GM23338 (cell line): ENCODE data around the gene SRRD. TPM values are rescaled to one million over a fixed set of nuclear protein-coding genes. Genes with fewer than 3 reads are reported as not detected.
A peak's percentile ranks its signal among the peaks of the same experiment; 100 is the strongest.

Source experiments
- ATAC-seq: fragments of 200-7000 bp; cut with Tn5 transposase; 3 replicates; pipeline ENCODE4 v1.9.1; 2020
- DNase-seq: peaks from one replicate; pipeline ENCODE4 v3.0.0-alpha.2; 2015; ENCODE audit warnings: low spot score
- H2AFZ ChIP-seq: fragments of 200-600 bp; sonication (generic); 2 replicates; pipeline ENCODE4 v1.8.0; 2016; ENCODE audit warnings: antibody characterized with exemption, mild to moderate bottlenecking, moderate library complexity
- H3F3A ChIP-seq: fragments of 200-600 bp; sonication (generic); replicated peaks from 2 replicates; pipeline ENCODE4 v1.8.0; 2017; ENCODE audit warnings: antibody characterized with exemption, mixed run types, low read depth
- H3K27ac ChIP-seq: fragments of 200-600 bp; sonication (generic); 2 replicates; pipeline ENCODE4 v1.6.1; 2016; ENCODE audit warnings: low read depth
- H3K27me3 ChIP-seq: fragments of 200-600 bp; sonication (generic); 2 replicates; pipeline ENCODE4 v1.8.0; 2016; ENCODE audit warnings: mild to moderate bottlenecking, mixed run types, moderate library complexity; ENCODE audit not compliant: insufficient read depth
- H3K36me3 ChIP-seq: fragments of 200-600 bp; sonication (generic); 2 replicates; pipeline ENCODE4 v1.8.0; 2016; ENCODE audit warnings: mild to moderate bottlenecking; ENCODE audit not compliant: insufficient read depth
- H3K4me1 ChIP-seq: fragments of 200-600 bp; sonication (generic); 2 replicates; pipeline ENCODE4 v1.8.0; 2016; ENCODE audit warnings: mild to moderate bottlenecking, moderate library complexity; ENCODE audit not compliant: insufficient read depth
- H3K4me2 ChIP-seq: fragments of 200-600 bp; sonication (generic); 2 replicates; pipeline ENCODE4 v1.7.1; 2017; ENCODE audit warnings: mixed run types
- H3K4me3 ChIP-seq: fragments of 200-600 bp; sonication (generic); 2 replicates; pipeline ENCODE4 v1.6.1; 2016; ENCODE audit warnings: mixed run types
- H3K79me2 ChIP-seq: fragments of 200-600 bp; sonication (generic); replicated peaks from 2 replicates; pipeline ENCODE4 v1.8.0; 2017; ENCODE audit warnings: mild to moderate bottlenecking; ENCODE audit not compliant: insufficient read depth
- H3K9me2 ChIP-seq: fragments of 200-600 bp; sonication (generic); 2 replicates; pipeline ENCODE4 v1.8.0; 2017; ENCODE audit not compliant: insufficient read depth
- H4K20me1 ChIP-seq: fragments of 200-600 bp; sonication (generic); replicated peaks from 2 replicates; pipeline ENCODE4 v1.8.0; 2017; ENCODE audit warnings: mild to moderate bottlenecking; ENCODE audit not compliant: insufficient read depth
- H3K27ac Mint-ChIP-seq: 2 replicates; pipeline ENCODE4 v1.8.0; 2020; ENCODE audit warnings: inconsistent platforms, mild to moderate bottlenecking, moderate library complexity, mixed read lengths
- H3K27me3 Mint-ChIP-seq: 3 replicates; pipeline ENCODE4 v1.8.0; 2022; ENCODE audit warnings: low read depth, mild to moderate bottlenecking, moderate library complexity, mixed read lengths, inconsistent platforms; ENCODE audit not compliant: insufficient read depth, poor library complexity
- H3K36me3 Mint-ChIP-seq: 3 replicates; pipeline ENCODE4 v1.8.0; 2021; ENCODE audit warnings: low read depth, mild to moderate bottlenecking, inconsistent platforms, moderate library complexity, mixed read lengths
- H3K4me1 Mint-ChIP-seq: 3 replicates; pipeline ENCODE4 v1.8.0; 2020; ENCODE audit warnings: mild to moderate bottlenecking, inconsistent platforms, mixed read lengths
- H3K4me3 Mint-ChIP-seq: 3 replicates; pipeline ENCODE4 v1.8.0; 2021; ENCODE audit warnings: moderate library complexity, mild to moderate bottlenecking, inconsistent platforms, mixed read lengths
- H3K9me3 Mint-ChIP-seq: 3 replicates; pipeline ENCODE4 v1.8.0; 2020; ENCODE audit warnings: moderate library complexity, mild to moderate bottlenecking, inconsistent platforms, mixed read lengths
- CTCF ChIP-seq, 2 experiments: fragments of 200-600 bp in 1 of 2; sonication (generic) in 1 of 2; conservative IDR thresholded peaks; 2 replicates each; pipeline versions ENCODE4 v1.5.1 to v1.6.1; 2016 to 2017; ENCODE audit warnings: antibody characterized with exemption in 2 of 2, low read depth in 2 of 2, mild to moderate bottlenecking in 2 of 2, moderate library complexity in 1 of 2
- ETS1 ChIP-seq: IDR thresholded peaks from 2 replicates; pipeline ENCODE4 v1.6.1; 2016; ENCODE audit warnings: antibody characterized with exemption
- EZH2 ChIP-seq: fragments of 200-600 bp; sonication (generic); IDR thresholded peaks from one replicate; pipeline ENCODE4 v1.8.0; 2017; ENCODE audit warnings: antibody characterized with exemption, mild to moderate bottlenecking, low read depth; ENCODE audit not compliant: unreplicated experiment
- JUNB ChIP-seq: IDR thresholded peaks from one replicate; pipeline ENCODE4 v1.6.1; 2016; ENCODE audit warnings: antibody characterized with exemption; ENCODE audit not compliant: unreplicated experiment
- NANOG ChIP-seq: IDR thresholded peaks from 2 replicates; pipeline ENCODE4 v1.6.1; 2016; ENCODE audit warnings: antibody characterized with exemption, borderline replicate concordance
- POLR2AphosphoS5 ChIP-seq: IDR thresholded peaks from 2 replicates; pipeline ENCODE4 v1.6.1; 2016; ENCODE audit warnings: antibody characterized with exemption, low read depth
- REST ChIP-seq: IDR thresholded peaks from one replicate; pipeline ENCODE4 v1.6.1; 2018; ENCODE audit warnings: antibody characterized with exemption; ENCODE audit not compliant: unreplicated experiment
- ZNF114 ChIP-seq: fragments of 250-450 bp; sonication (Bioruptor Pico); IDR thresholded peaks from 2 replicates; pipeline ENCODE4 v1.5.0; 2020; ENCODE audit warnings: mild to moderate bottlenecking, moderate library complexity
- ZNF331 ChIP-seq: fragments of 250-450 bp; sonication (Bioruptor Pico); IDR thresholded peaks from 2 replicates; pipeline ENCODE4 v1.5.0; 2020; ENCODE audit warnings: low read depth, mild to moderate bottlenecking, moderate library complexity
- ZNF462 ChIP-seq: fragments of 250-450 bp; sonication (Bioruptor Pico); IDR thresholded peaks from 2 replicates; pipeline ENCODE4 v1.5.0; 2020; ENCODE audit warnings: mild to moderate bottlenecking, moderate library complexity
- long read RNA-seq: library from polyadenylated mRNA; unstranded; transcript quantifications from one replicate; pipeline ENCODE4 v2.0.0, GENCODE V29; 2020; ENCODE audit not compliant: unreplicated experiment
- polyA plus RNA-seq: library from polyadenylated mRNA; unstranded; fragments of >200 nt; fragmentation: Nextera tagmentation; extraction: Ambion mirVana; gene quantifications from 2 replicates; pipeline ENCODE4 v1.2.1, GENCODE V29; 2016
- total RNA-seq: library from RNA; depleted of rRNA; stranded (reverse); fragments of >200 nt; shearing (Covaris generic); gene quantifications from 2 replicates; pipeline ENCODE4 v1.2.3, GENCODE V29; 2014; rRNA removed

SRRD gene, protein sequence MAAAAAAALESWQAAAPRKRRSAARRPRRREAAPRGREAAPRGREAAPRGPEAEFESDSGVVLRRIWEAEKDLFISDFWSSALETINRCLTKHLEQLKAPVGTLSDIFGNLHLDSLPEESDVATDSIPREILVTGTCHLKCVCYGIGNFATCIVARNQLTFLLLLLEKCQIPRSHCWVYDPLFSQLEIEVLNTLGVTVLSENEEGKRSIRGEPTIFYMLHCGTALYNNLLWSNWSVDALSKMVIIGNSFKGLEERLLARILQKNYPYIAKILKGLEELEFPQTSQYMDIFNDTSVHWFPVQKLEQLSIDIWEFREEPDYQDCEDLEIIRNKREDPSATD
- total RNA-seq (17.8 and 34.4 TPM in 2 replicates), polyA plus RNA-seq (17.8 and 23.2 TPM in 2 replicates)
- long read RNA-seq, full-length matches to known transcripts, result 8 of 9 reads
- long read RNA-seq, partial matches to known transcripts, result 0 of 9 reads
- long read RNA-seq, other reads (novel, unspliced or antisense), result 1 of 9 reads

DNA sequence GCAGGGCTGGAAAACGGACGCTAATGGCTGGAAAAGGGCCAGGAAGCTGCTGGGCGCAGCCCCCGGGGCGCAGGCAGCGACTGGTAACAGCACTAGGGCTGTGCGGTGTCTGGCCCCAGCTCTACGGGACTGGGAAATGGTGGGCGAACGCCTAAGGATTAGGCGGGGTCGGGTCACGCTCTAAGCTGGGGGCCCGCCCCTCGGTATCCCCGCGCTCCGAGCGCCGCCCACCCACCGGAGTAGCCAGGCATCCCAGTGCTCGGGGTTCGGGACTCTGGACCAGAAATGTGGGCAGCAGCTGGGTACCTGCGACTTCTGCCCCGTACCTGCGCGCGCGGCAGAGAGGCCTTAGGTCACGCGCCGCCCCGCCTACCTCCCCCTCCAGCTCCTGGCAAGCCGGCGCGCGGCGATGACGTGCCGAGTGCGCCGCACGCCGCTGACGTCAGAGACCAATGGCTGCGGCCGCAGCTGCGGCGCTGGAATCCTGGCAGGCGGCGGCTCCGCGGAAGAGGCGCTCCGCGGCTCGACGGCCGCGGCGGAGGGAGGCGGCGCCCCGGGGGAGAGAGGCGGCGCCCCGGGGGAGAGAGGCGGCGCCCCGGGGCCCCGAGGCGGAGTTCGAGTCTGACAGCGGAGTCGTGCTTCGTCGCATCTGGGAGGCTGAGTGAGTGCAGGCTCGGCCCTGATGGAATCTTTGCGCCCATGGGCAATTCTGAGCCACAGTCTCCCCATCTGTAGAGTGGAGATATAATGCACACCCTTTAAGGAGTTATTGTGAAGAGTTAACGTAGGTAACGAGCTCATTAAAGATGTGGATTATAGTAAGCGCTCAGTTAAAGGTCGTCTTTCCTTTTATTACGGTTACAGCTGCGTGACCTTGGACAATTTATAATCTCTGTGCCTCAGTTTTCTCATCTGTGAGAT, at the start of gene SRRD, which contains the start of gene HPS4:
Gene SRRD (plus strand): TSS at position 439 of the 921 bp plus-strand sequence. CDS start 14 bp downstream, at position 453.
Gene HPS4 (minus strand): TSS at position 345 of the 921 bp plus-strand sequence. CDS start 2,021 bp downstream, outside the sequence.
- Histone ChIP-seq H4K20me1 (peaks cover 9% of the 10 kb centered on the region; the same call in 1 of the 2 replicates), H3K4me1 (peaks cover 27% of the 10 kb centered on the region), H3K4me3 (peak within 1 kb of the TSS; percentile 99), H3K9me2 (no peaks in the 10 kb centered on the region), H3K4me2 (peak within 1 kb of the TSS; percentile 100), H2AFZ (peak within 1 kb of the TSS; percentile 94), H3K36me3 (peaks cover 18% of the 10 kb centered on the region), H3K27me3 (no peaks in the 10 kb centered on the region), H3K27ac (peak within 1 kb of the TSS; percentile 99), H3K79me2 (peaks cover 73% of the 10 kb centered on the region), H3F3A (peaks cover 25% of the 10 kb centered on the region)
- H3K4me3 Mint-ChIP-seq, result peak within 1 kb of the TSS; percentile 98
- peaks cover 2% of the 10 kb centered on the region for H3K27me3 Mint-ChIP-seq
- peak within 1 kb of the TSS; percentile 98 for H3K27ac Mint-ChIP-seq
- ATAC-seq (peak; percentile 94), DNase-seq (peak; percentile 97)
- H3K4me1 Mint-ChIP-seq, result peaks cover 43% of the 10 kb centered on the region
- H3K36me3 Mint-ChIP-seq, result peaks cover 26% of the 10 kb centered on the region
- 0 out of 3 replicates have a peak, but pooled peaks cover 2% of the 10 kb centered on the region for H3K9me3 Mint-ChIP-seq
- no peak for TF ChIP-seq EZH2
- TF ChIP-seq ZNF462, result no peak
- TF ChIP-seq CTCF (conservative IDR thresholded peaks at IDR 0.05; ENCODE audit: low read depth in 2 of 2), result no peak
- TF ChIP-seq JUNB, result no peak
- TF ChIP-seq REST, result no peak
- TF ChIP-seq ZNF114 (CRISPR knock-in tag), result no peak
- no peak for TF ChIP-seq NANOG
- 0 out of 2 replicates have a peak, but pooled peaks have one; percentile 57 for TF ChIP-seq ETS1
- no peak for TF ChIP-seq ZNF331 (CRISPR knock-in tag)
- peak; percentile 94 for TF ChIP-seq POLR2AphosphoS5
